Right lobe of liver (tissue), 4 donors: ENCODE data around the gene CCT8L2.
"Not testable (repeated sequence)": the region's sequence is repeated elsewhere in the genome, so short reads cannot be mapped to it uniquely, and the experiment has no call there.

Source experiments
- CTCF ChIP-seq, 4 donors: fragments of 200-600 bp in 3 of 4; fragments of 450-650 bp in 1 of 4; IDR thresholded peaks; one replicate each; pipeline versions ENCODE4 v1.5.1 to v1.8.0; 2016 to 2022; ENCODE audit warnings: antibody characterized with exemption in 4 of 4, mild to moderate bottlenecking in 2 of 4
- POLR2A ChIP-seq: fragments of 450-650 bp; IDR thresholded peaks from one replicate; pipeline ENCODE4 v1.6.1; 2017; ENCODE audit warnings: antibody characterized with exemption, mild to moderate bottlenecking
- donor health status: DM: no; HTN: no; CAD: no.
- donor health status: DM: no; HTN: no; CAD: no.
- donor health status: DM: no; HTN: yes; CAD: no.

- not testable (repeated sequence) for TF ChIP-seq CTCF (IDR thresholded peaks at IDR 0.05); POLR2A
Measured at GRCh38 chr22:16602224-16602727, 9.7 kb upstream of the CCT8L2 start.
